DND-41 (cell line): ENCODE data around the gene POFUT2.

Source experiments
- ATAC-seq: fragments of 200-7000 bp; cut with Tn5 transposase; 3 replicates; pipeline ENCODE4 v1.9.1; 2021; ENCODE audit warnings: low read depth; ENCODE audit not compliant: insufficient read depth
- DNase-seq: peaks from one replicate; pipeline ENCODE4 v3.0.0-alpha.2; 2020
- H2AFZ ChIP-seq: 2 replicates; pipeline ENCODE4 v1.6.0; 2012; ENCODE audit warnings: low read depth, low read length
- H3K27ac ChIP-seq: 2 replicates; pipeline ENCODE4 v1.5.1; 2012; ENCODE audit warnings: low read length, inconsistent platforms
- H3K27me3 ChIP-seq: fragments of 200-600 bp; sonication (generic); 2 replicates; pipeline ENCODE4 v1.6.0; 2012; ENCODE audit warnings: low read length, mild to moderate bottlenecking, inconsistent platforms; ENCODE audit not compliant: insufficient read depth, poor library complexity
- H3K36me3 ChIP-seq: 2 replicates; pipeline ENCODE4 v1.5.1; 2012; ENCODE audit warnings: low read length, inconsistent platforms; ENCODE audit not compliant: insufficient read depth
- H3K4me1 ChIP-seq: 2 replicates; pipeline ENCODE4 v1.5.1; 2012; ENCODE audit warnings: mild to moderate bottlenecking, low read length; ENCODE audit not compliant: insufficient read depth
- H3K4me2 ChIP-seq: 2 replicates; pipeline ENCODE4 v1.6.0; 2012; ENCODE audit warnings: mild to moderate bottlenecking, moderate library complexity, low read length, inconsistent platforms; ENCODE audit not compliant: insufficient read depth
- H3K4me3 ChIP-seq, 2 experiments: fragments of 200-600 bp in 1 of 2; shearing (Covaris generic) in 1 of 2; 2 replicates each; pipeline ENCODE4 v1.5.1; 2012 to 2016; ENCODE audit warnings: inconsistent platforms in 2 of 2, low read length in 2 of 2, mild to moderate bottlenecking in 2 of 2, low read depth in 1 of 2, moderate library complexity in 1 of 2
- H3K79me2 ChIP-seq: 2 replicates; pipeline ENCODE4 v1.6.0; 2012; ENCODE audit warnings: low read length, inconsistent platforms; ENCODE audit not compliant: insufficient read depth
- H3K9ac ChIP-seq: 2 replicates; pipeline ENCODE4 v1.6.0; 2012; ENCODE audit warnings: low read depth, mild to moderate bottlenecking, inconsistent platforms, low read length, moderate library complexity
- H3K9me3 ChIP-seq: 2 replicates; pipeline ENCODE4 v1.5.1; 2012; ENCODE audit warnings: low read length, moderate library complexity, mild to moderate bottlenecking, inconsistent platforms; ENCODE audit not compliant: insufficient read depth, severe bottlenecking
- H4K20me1 ChIP-seq: 2 replicates; pipeline ENCODE4 v1.6.0; 2012; ENCODE audit warnings: low read length; ENCODE audit not compliant: insufficient read depth
- CTCF ChIP-seq: IDR thresholded peaks from 2 replicates; pipeline ENCODE4 v1.5.1; 2012; ENCODE audit warnings: borderline replicate concordance, low read length, moderate library complexity, mild to moderate bottlenecking; ENCODE audit not compliant: poor library complexity, severe bottlenecking; ENCODE audit errors: extremely low read depth
- EZH2 ChIP-seq: IDR thresholded peaks from 3 replicates; pipeline ENCODE4 v1.6.1; 2012; ENCODE audit warnings: borderline replicate concordance, low read depth, mild to moderate bottlenecking, moderate library complexity, low read length, inconsistent platforms; ENCODE audit not compliant: severe bottlenecking

Gene POFUT2

GRCh38 chr21:45297329-45297728 lies 9.6 kb upstream of the POFUT2 start:
- H3K9me3 ChIP-seq: no peaks in the 10 kb centered on the region
- H3K27ac ChIP-seq: no peak overlapping the region
- no peak overlapping the region for H3K9ac ChIP-seq
- peaks cover 14% of the 10 kb centered on the region for H4K20me1 ChIP-seq
- no peaks in the 10 kb centered on the region for H3K36me3 ChIP-seq
- no peaks in the 10 kb centered on the region for H3K27me3 ChIP-seq
- ATAC-seq (no peak), DNase-seq (no peak)
- no peak overlapping the region for H3K4me2 ChIP-seq
- TF ChIP-seq CTCF (no peak), EZH2 (no peak)
- no peaks in the 10 kb centered on the region; the same call in 1 of the 2 replicates for H3K4me1 ChIP-seq
- H3K4me3 ChIP-seq: no peak overlapping the region
- no peaks in the 10 kb centered on the region for H3K79me2 ChIP-seq
- H2AFZ ChIP-seq: no peak overlapping the region

- DNase-seq: no peak
- H4K20me1 ChIP-seq: peaks cover 14% of the 10 kb centered on the region
- no peak overlapping the region for H3K4me3 ChIP-seq
- no peaks in the 10 kb centered on the region for H3K79me2 ChIP-seq
- no peaks in the 10 kb centered on the region for H3K36me3 ChIP-seq
- H3K9ac ChIP-seq: no peak overlapping the region
- no peak for ATAC-seq
- no peak overlapping the region for H3K4me2 ChIP-seq
- no peak overlapping the region for H2AFZ ChIP-seq
- no peaks in the 10 kb centered on the region; the same call in 1 of the 2 replicates for H3K4me1 ChIP-seq
- TF ChIP-seq CTCF (no peak), EZH2 (no peak)
- H3K9me3 ChIP-seq: no peaks in the 10 kb centered on the region
- H3K27me3 ChIP-seq: no peaks in the 10 kb centered on the region
- H3K27ac ChIP-seq: no peak overlapping the region
These were observed 8.9 kb upstream of the POFUT2 start for GRCh38 chr21:45296638-45297037.

GRCh38 chr21:45295576-45296365 lies 8.1 kb upstream of the POFUT2 start:
- TF ChIP-seq EZH2 (no peak), CTCF (no peak)
- Histone ChIP-seq H3K9me3 (no peaks in the 10 kb centered on the region), H3K79me2 (no peaks in the 10 kb centered on the region), H3K9ac (no peak overlapping the region), H3K27ac (no peak overlapping the region), H3K27me3 (no peaks in the 10 kb centered on the region), H3K4me1 (no peaks in the 10 kb centered on the region; the same call in 1 of the 2 replicates), H4K20me1 (peaks cover 14% of the 10 kb centered on the region; the same call in 1 of the 2 replicates), H3K4me2 (no peak overlapping the region), H3K4me3 (no peak overlapping the region), H3K36me3 (no peaks in the 10 kb centered on the region), H2AFZ (no peak overlapping the region)
- ATAC-seq: no peak
- DNase-seq: no peak
